Right kidney (tissue), 1 donor: ENCODE data around the gene PRICKLE1.

Source experiments
- DNase-seq: peaks from one replicate; pipeline ENCODE4 v3.0.0-alpha.2; 2016

The PRICKLE1 gene

GRCh38 chr12:42590330-42590934, 886 bp upstream of the PRICKLE1 start:
- peak; percentile 70 for DNase-seq

GRCh38 chr12:42588524-42589464, 752 bp downstream of the PRICKLE1 start:
- peak; percentile 78 for DNase-seq

- DNase-seq, result peak; percentile 35
Measured at GRCh38 chr12:42587601-42588523, 1.7 kb downstream of the PRICKLE1 start.

GRCh38 chr12:42586268-42586667, 3.3 kb downstream of the PRICKLE1 start:
- DNase-seq, result no peak

GRCh38 chr12:42585841-42586216, 3.7 kb downstream of the PRICKLE1 start:
- DNase-seq, result no peak

- DNase-seq, result no peak
Measured at GRCh38 chr12:42585154-42585840, 4.2 kb downstream of the PRICKLE1 start.

GRCh38 chr12:42584651-42585111, 4.9 kb downstream of the PRICKLE1 start:
- DNase-seq, result peak; percentile 29

GRCh38 chr12:42583016-42583415, 6.5 kb downstream of the PRICKLE1 start:
- DNase-seq, result no peak

- DNase-seq, result no peak
Measured at GRCh38 chr12:42582498-42582897, 7.0 kb downstream of the PRICKLE1 start.

GRCh38 chr12:42582050-42582449, 7.5 kb downstream of the PRICKLE1 start:
- DNase-seq, result no peak

- DNase-seq, result no peak
Measured at GRCh38 chr12:42576374-42576773, 13.2 kb downstream of the PRICKLE1 start.

- DNase-seq, result no peak
Measured at GRCh38 chr12:42575717-42576116, 13.8 kb downstream of the PRICKLE1 start.

- no peak for DNase-seq
Measured at GRCh38 chr12:42574851-42575266, 14.7 kb downstream of the PRICKLE1 start.

GRCh38 chr12:42571327-42572009, 18.1 kb downstream of the PRICKLE1 start:
- DNase-seq, result no peak

- DNase-seq, result no peak
Measured at GRCh38 chr12:42570076-42570475, 19.5 kb downstream of the PRICKLE1 start.

- DNase-seq, result peak; percentile 19
Measured at GRCh38 chr12:42568952-42569915, 20.3 kb downstream of the PRICKLE1 start.

GRCh38 chr12:42565633-42566032, 23.9 kb downstream of the PRICKLE1 start:
- no peak for DNase-seq

- no peak for DNase-seq
Measured at GRCh38 chr12:42564996-42565395, 24.6 kb downstream of the PRICKLE1 start.

- no peak for DNase-seq
Measured at GRCh38 chr12:42564556-42564955, 25.0 kb downstream of the PRICKLE1 start.

GRCh38 chr12:42560977-42561376, 28.6 kb downstream of the PRICKLE1 start:
- DNase-seq, result no peak
